GM18873 (cell line): ENCODE measurements around the gene HAAO.
"Not testable (repeated sequence)": the region's sequence is repeated elsewhere in the genome, so short reads cannot be mapped to it uniquely, and the experiment has no call there.

Source experiments
- ATAC-seq: cut with Tn5 transposase; IDR thresholded peaks from one replicate; pipeline ENCODE4 v1.9.1; 2021; ENCODE audit warnings: mild to moderate bottlenecking, moderate library complexity, moderate number of reproducible peaks; ENCODE audit not compliant: unreplicated experiment, low FRiP score

HAAO gene

GRCh38 chr2:42754021-42754775 is 38.2 kb downstream of the HAAO start:
- no peak for ATAC-seq

- ATAC-seq, result no peak
Measured at GRCh38 chr2:42752816-42753813, 39.3 kb downstream of the HAAO start.

GRCh38 chr2:42752314-42752713 is 40.1 kb downstream of the HAAO start:
- no peak for ATAC-seq

- ATAC-seq, result no peak
Measured at GRCh38 chr2:42748840-42749239, 43.5 kb downstream of the HAAO start.

- ATAC-seq, result no peak
Measured at GRCh38 chr2:42747422-42747821, 45.0 kb downstream of the HAAO start.

- no peak for ATAC-seq
Measured at GRCh38 chr2:42744545-42745082, 47.8 kb downstream of the HAAO start.

- no peak for ATAC-seq
Measured at GRCh38 chr2:42743659-42743990, 48.8 kb downstream of the HAAO start.

- ATAC-seq, result no peak
Measured at GRCh38 chr2:42742740-42743658, 49.4 kb downstream of the HAAO start.

- ATAC-seq, result no peak
Measured at GRCh38 chr2:42741140-42741539, 51.2 kb downstream of the HAAO start.

GRCh38 chr2:42736598-42737322 is 55.6 kb downstream of the HAAO start:
- ATAC-seq, result no peak

- ATAC-seq, result no peak
Measured at GRCh38 chr2:42733852-42734251, 58.5 kb downstream of the HAAO start.

- not testable (repeated sequence) for ATAC-seq
Measured at GRCh38 chr2:42731316-42731715, 61.1 kb downstream of the HAAO start.

- no peak for ATAC-seq
Measured at GRCh38 chr2:42726680-42727079, 65.7 kb downstream of the HAAO start.

GRCh38 chr2:42725657-42726056 is 66.7 kb downstream of the HAAO start:
- no peak for ATAC-seq

GRCh38 chr2:42724886-42725285 is 67.5 kb downstream of the HAAO start:
- no peak for ATAC-seq

- no peak for ATAC-seq
Measured at GRCh38 chr2:42723465-42723864, 68.9 kb downstream of the HAAO start.

GRCh38 chr2:42722320-42723190 is 69.8 kb downstream of the HAAO start:
- ATAC-seq, result peak; percentile 91

- no peak for ATAC-seq
Measured at GRCh38 chr2:42721898-42722297, 70.5 kb downstream of the HAAO start.
